Endodermal cell (in vitro differentiated cells): Measurements from ENCODE around the gene FAM107B. TPM values are rescaled to one million over a fixed set of nuclear protein-coding genes. Genes with fewer than 3 reads are reported as not detected.
"Not testable (repeated sequence)": the region's sequence is repeated elsewhere in the genome, so short reads cannot be mapped to it uniquely, and the experiment has no call there.

Experiments used
- DNase-seq: peaks from one replicate; pipeline ENCODE4 v3.0.0-alpha.2; 2017
- H3K27ac ChIP-seq: 2 replicates; pipeline ENCODE4 v1.5.1; 2013; ENCODE audit warnings: mild to moderate bottlenecking, low read depth, low read length, moderate library complexity
- H3K27me3 ChIP-seq: 2 replicates; pipeline ENCODE4 v1.6.1; 2013; ENCODE audit warnings: mild to moderate bottlenecking, low read length, moderate library complexity; ENCODE audit not compliant: insufficient read depth, control insufficient read depth, poor library complexity, severe bottlenecking
- H3K36me3 ChIP-seq: 2 replicates; pipeline ENCODE4 v1.7.0; 2013; ENCODE audit warnings: mild to moderate bottlenecking, low read length, moderate library complexity; ENCODE audit not compliant: control insufficient read depth, insufficient read depth
- H3K4me1 ChIP-seq: one replicate; pipeline ENCODE4 v1.7.0; 2013; ENCODE audit warnings: low read length; ENCODE audit not compliant: control insufficient read depth, insufficient read depth
- H3K4me3 ChIP-seq: 2 replicates; pipeline ENCODE4 v1.5.1; 2013; ENCODE audit warnings: mild to moderate bottlenecking, low read length, moderate library complexity
- H3K9ac ChIP-seq: 2 replicates; pipeline ENCODE4 v1.6.1; 2013; ENCODE audit warnings: mild to moderate bottlenecking, low read length, moderate library complexity; ENCODE audit not compliant: poor library complexity, severe bottlenecking; ENCODE audit errors: extremely low read depth
- H3K9me3 ChIP-seq: 2 replicates; pipeline ENCODE4 v1.6.1; 2013; ENCODE audit warnings: mild to moderate bottlenecking, low read length, moderate library complexity; ENCODE audit not compliant: control insufficient read depth
- H3K27ac Mint-ChIP-seq: 2 replicates; pipeline ENCODE4 v1.8.0; 2020; ENCODE audit warnings: mixed read lengths
- H3K27me3 Mint-ChIP-seq: 2 replicates; pipeline ENCODE4 v1.8.0; 2021; ENCODE audit warnings: mild to moderate bottlenecking, mixed read lengths; ENCODE audit not compliant: insufficient read depth
- H3K36me3 Mint-ChIP-seq: 2 replicates; pipeline ENCODE4 v1.8.0; 2020; ENCODE audit warnings: low read depth, mixed read lengths
- H3K4me1 Mint-ChIP-seq: 2 replicates; pipeline ENCODE4 v1.8.0; 2020; ENCODE audit warnings: mixed read lengths
- H3K4me3 Mint-ChIP-seq: 2 replicates; pipeline ENCODE4 v1.8.0; 2020; ENCODE audit warnings: mild to moderate bottlenecking, moderate library complexity, mixed read lengths
- H3K9me3 Mint-ChIP-seq: 2 replicates; pipeline ENCODE4 v1.8.0; 2020; ENCODE audit warnings: mild to moderate bottlenecking, mixed read lengths
- CTCF ChIP-seq: fragments of 200-600 bp; sonication (generic); conservative IDR thresholded peaks from 2 replicates; pipeline ENCODE4 v1.5.0; 2021; ENCODE audit warnings: antibody characterized with exemption, mild to moderate bottlenecking
- WGBS, 2 experiments: methylation state at CpG; one replicate each; pipeline versions ENCODE4 v1.1.5 to v1.1.7; 2013; ENCODE audit warnings: missing lambda C conversion rate in 2 of 2, mixed read lengths in 1 of 2; ENCODE audit not compliant: insufficient coverage in 1 of 2, insufficient read length in 1 of 2; 5-methylcytosine and 5-hydroxymethylcytosine counted together
- total RNA-seq, 2 donors: library from RNA; stranded (reverse); fragmentation: NEBNext Ultra II Directional in 1 of 2; extraction: Animal tissue kit (Norgen Biotek cat#: 25700) in 1 of 2; gene quantifications; 2 replicates in 1 of 2; 3 replicates in 1 of 2; pipeline ENCODE4 v1.2.1, GENCODE V29; 2021

FAM107B gene
- total RNA-seq, 2 donors from 2014 or later, result 16.0 to 24.0 TPM

DNA sequence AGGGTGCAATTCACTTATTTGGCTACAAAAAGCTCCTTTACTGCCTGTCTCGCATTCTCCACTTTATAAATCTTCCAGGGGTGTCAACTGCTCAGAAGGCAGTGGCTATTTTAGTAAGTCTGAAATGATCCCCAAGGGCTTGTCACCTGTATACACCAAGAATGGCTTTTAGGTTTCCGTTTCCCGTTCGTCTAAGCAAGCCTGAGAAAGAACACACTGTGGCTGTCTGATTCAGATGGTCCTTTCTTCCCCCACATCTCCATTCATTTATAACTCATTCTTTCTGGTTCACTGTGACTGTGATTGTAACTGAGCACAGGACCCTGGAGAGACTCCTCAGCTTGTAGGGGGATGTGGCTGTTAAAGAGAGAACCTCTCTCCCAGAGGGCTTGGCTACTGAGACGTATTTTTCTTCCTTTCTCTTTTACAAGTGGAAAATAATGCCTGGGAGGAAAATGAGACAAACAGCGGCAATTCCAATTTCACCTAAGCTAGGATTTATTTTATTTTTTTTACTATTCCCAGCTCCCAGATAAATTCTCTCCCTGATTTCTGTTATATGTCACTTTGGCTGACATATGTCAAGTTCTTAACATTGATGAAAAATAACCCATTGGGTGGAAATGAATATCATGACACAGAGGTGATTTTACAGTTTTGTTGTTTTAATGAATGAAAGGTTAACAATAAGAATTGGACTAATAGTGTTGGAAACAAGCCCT is 129.3 kb downstream of the FAM107B start:
- no peak for TF ChIP-seq CTCF
- peaks cover 37% of the 10 kb centered on the region for H3K4me1 Mint-ChIP-seq
- no peaks in the 10 kb centered on the region for H3K36me3 Mint-ChIP-seq
- H3K27ac Mint-ChIP-seq, result no peak overlapping the region
- H3K27me3 ChIP-seq, result no peaks in the 10 kb centered on the region
- DNase-seq, result no peak
- H3K9ac ChIP-seq, result no peak overlapping the region
- 79 to 89% methylated on average over 6 of the region's 6 CpGs for whole genome bisulfite sequencing, 2 experiments
- no peaks in the 10 kb centered on the region for H3K4me1 ChIP-seq
- H3K36me3 ChIP-seq, result no peaks in the 10 kb centered on the region
- peak overlapping the region; percentile 36 for H3K27ac ChIP-seq
- H3K4me3 ChIP-seq, result no peak overlapping the region
- H3K9me3 ChIP-seq, result peaks cover 12% of the 10 kb centered on the region
- peaks cover 19% of the 10 kb centered on the region for H3K9me3 Mint-ChIP-seq
- H3K4me3 Mint-ChIP-seq, result no peak overlapping the region
- H3K27me3 Mint-ChIP-seq, result peaks cover 2% of the 10 kb centered on the region

GRCh38 chr10:14639637-14640036 is 135.1 kb downstream of the FAM107B start:
- no peak for TF ChIP-seq CTCF
- H3K4me3 Mint-ChIP-seq, result no peak overlapping the region
- Histone ChIP-seq H3K9me3 (peaks cover 12% of the 10 kb centered on the region), H3K36me3 (no peaks in the 10 kb centered on the region), H3K9ac (no peak overlapping the region), H3K27me3 (no peaks in the 10 kb centered on the region), H3K27ac (no peak overlapping the region), H3K4me1 (no peaks in the 10 kb centered on the region), H3K4me3 (no peak overlapping the region)
- no peaks in the 10 kb centered on the region for H3K36me3 Mint-ChIP-seq
- H3K27me3 Mint-ChIP-seq, result peaks cover 9% of the 10 kb centered on the region
- no peak overlapping the region for H3K27ac Mint-ChIP-seq
- DNase-seq, result no peak
- peaks cover 19% of the 10 kb centered on the region for H3K9me3 Mint-ChIP-seq
- 51 to 59% methylated on average over 3 of the region's 3 CpGs for WGBS, 2 experiments
- H3K4me1 Mint-ChIP-seq, result peaks cover 13% of the 10 kb centered on the region

DNA sequence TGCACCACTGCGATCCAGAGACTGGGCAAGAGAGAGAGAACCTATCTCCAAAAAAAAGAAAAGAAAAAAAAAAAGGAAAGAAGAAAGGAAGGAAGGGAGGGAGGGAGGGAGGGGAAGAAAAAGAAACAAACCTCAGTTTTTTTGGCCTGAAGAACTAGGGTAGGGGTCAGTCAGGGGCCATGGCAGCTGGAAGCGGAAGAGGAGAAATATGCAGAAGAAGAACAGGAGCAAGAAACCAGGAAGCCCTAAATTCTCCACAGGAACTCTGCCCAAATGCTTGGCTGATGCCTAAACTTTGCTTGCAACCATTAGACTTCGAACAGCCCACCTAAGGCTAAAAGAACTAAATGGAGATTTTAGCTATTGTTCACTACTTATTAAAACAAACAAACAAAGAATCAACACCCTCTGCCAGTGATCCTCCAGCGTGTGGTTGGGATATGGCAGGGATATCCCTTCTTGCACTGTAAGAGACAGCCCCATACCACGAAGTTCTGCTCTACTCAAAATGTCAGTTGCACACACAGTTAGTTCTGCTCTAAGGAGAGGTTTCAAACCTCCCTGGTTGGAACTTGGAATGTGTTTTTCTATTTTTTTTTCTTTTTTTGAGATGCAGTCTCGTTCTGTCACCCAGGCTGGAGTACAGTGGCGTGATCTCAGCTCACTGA is 139.5 kb downstream of the FAM107B start:
- no peak for DNase-seq
- H3K9ac ChIP-seq, result no peak overlapping the region
- H3K36me3 ChIP-seq, result no peaks in the 10 kb centered on the region
- Mint-ChIP-seq H3K4me3 (no peak overlapping the region), H3K27me3 (peaks cover 7% of the 10 kb centered on the region), H3K27ac (no peak overlapping the region), H3K4me1 (peaks cover 11% of the 10 kb centered on the region), H3K9me3 (no peaks in the 10 kb centered on the region), H3K36me3 (no peaks in the 10 kb centered on the region)
- WGBS, 2 experiments, result 91 to 92% methylated on average over 2 to 7 of the region's 7 CpGs
- no peaks in the 10 kb centered on the region for H3K4me1 ChIP-seq
- H3K4me3 ChIP-seq, result no peak overlapping the region
- no peak for TF ChIP-seq CTCF
- H3K27ac ChIP-seq, result no peak overlapping the region
- H3K27me3 ChIP-seq, result no peaks in the 10 kb centered on the region
- no peaks in the 10 kb centered on the region for H3K9me3 ChIP-seq

- not testable (repeated sequence) for H3K4me3 Mint-ChIP-seq, H3K36me3 Mint-ChIP-seq, H3K9me3 Mint-ChIP-seq, H3K4me1 Mint-ChIP-seq, H3K27me3 Mint-ChIP-seq, H3K27ac ChIP-seq, H3K4me1 ChIP-seq, H3K27me3 ChIP-seq, DNase-seq, H3K4me3 ChIP-seq, H3K27ac Mint-ChIP-seq, H3K9me3 ChIP-seq, H3K36me3 ChIP-seq, H3K9ac ChIP-seq
- WGBS, 2 experiments, result 92 to 100% methylated on average over 1 to 5 of the region's 5 CpGs
Observed at GRCh38 chr10:14634572-14634971, 140.1 kb downstream of the FAM107B start.
